OCI-LY3 (cell line): Measurements from ENCODE around the gene BCAR3.

Experiments used
- H2AFZ ChIP-seq: fragments of 200-600, 300-600 bp; shearing (Covaris generic); 2 replicates; pipeline ENCODE4 v1.6.0; 2014; ENCODE audit warnings: antibody characterized with exemption, low read depth, low read length
- H3K27ac ChIP-seq: fragments of 200-600, 300-600 bp; sonication (generic); 2 replicates; pipeline ENCODE4 v1.5.1; 2014; ENCODE audit warnings: mild to moderate bottlenecking, low read length, moderate library complexity, mixed read lengths
- H3K27me3 ChIP-seq: fragments of 200-600, 300-600 bp; sonication (generic); 2 replicates; pipeline ENCODE4 v1.6.1; 2014; ENCODE audit warnings: low read depth, low read length, mixed read lengths
- H3K36me3 ChIP-seq: fragments of 200-600, 300-600 bp; sonication (generic); replicated peaks from 2 replicates; pipeline ENCODE3; 2014; ENCODE audit warnings: low read depth, low read length, mixed read lengths
- H3K4me1 ChIP-seq: fragments of 300-600, 200-600 bp; sonication (generic); 2 replicates; pipeline ENCODE4 v1.6.1; 2014; ENCODE audit warnings: low read length, mixed read lengths
- H3K4me2 ChIP-seq: fragments of 200-600, 300-600 bp; sonication (generic); 2 replicates; pipeline ENCODE4 v1.6.1; 2014; ENCODE audit warnings: low read length, mixed read lengths
- H3K4me3 ChIP-seq: fragments of 300-600, 200-600 bp; sonication (generic); 2 replicates; pipeline ENCODE4 v1.5.1; 2014; ENCODE audit warnings: antibody characterized with exemption, mild to moderate bottlenecking, low read length, moderate library complexity
- H3K79me2 ChIP-seq: fragments of 300-600, 200-600 bp; shearing (Covaris generic); 2 replicates; pipeline ENCODE4 v1.6.1; 2014; ENCODE audit warnings: mild to moderate bottlenecking, low read length, mixed read lengths
- H3K9ac ChIP-seq: fragments of 300-600, 200-600 bp; shearing (Covaris generic); 2 replicates; pipeline ENCODE4 v1.6.0; 2014; ENCODE audit warnings: mild to moderate bottlenecking, low read length, moderate library complexity
- H3K9me3 ChIP-seq: fragments of 200-600, 300-600 bp; shearing (Covaris generic); 2 replicates; pipeline ENCODE4 v1.6.1; 2014; ENCODE audit warnings: low read length, mixed read lengths; ENCODE audit not compliant: insufficient read depth
- H4K20me1 ChIP-seq: fragments of 200-600, 300-600 bp; sonication (generic); 2 replicates; pipeline ENCODE4 v1.6.1; 2016; ENCODE audit warnings: low read length, mixed read lengths; ENCODE audit not compliant: insufficient read depth
- CTCF ChIP-seq: fragments of 200-600, 300-600 bp; sonication (generic); IDR thresholded peaks from 2 replicates; pipeline ENCODE4 v1.5.1; 2014; ENCODE audit warnings: antibody characterized with exemption, low read length, low read depth
- EZH2phosphoT487 ChIP-seq: fragments of 200-600 bp; shearing (Covaris generic); IDR thresholded peaks from 2 replicates; pipeline ENCODE4 v1.6.1; 2018; ENCODE audit warnings: antibody characterized with exemption, mixed run types, low read depth

The BCAR3 gene

DNA sequence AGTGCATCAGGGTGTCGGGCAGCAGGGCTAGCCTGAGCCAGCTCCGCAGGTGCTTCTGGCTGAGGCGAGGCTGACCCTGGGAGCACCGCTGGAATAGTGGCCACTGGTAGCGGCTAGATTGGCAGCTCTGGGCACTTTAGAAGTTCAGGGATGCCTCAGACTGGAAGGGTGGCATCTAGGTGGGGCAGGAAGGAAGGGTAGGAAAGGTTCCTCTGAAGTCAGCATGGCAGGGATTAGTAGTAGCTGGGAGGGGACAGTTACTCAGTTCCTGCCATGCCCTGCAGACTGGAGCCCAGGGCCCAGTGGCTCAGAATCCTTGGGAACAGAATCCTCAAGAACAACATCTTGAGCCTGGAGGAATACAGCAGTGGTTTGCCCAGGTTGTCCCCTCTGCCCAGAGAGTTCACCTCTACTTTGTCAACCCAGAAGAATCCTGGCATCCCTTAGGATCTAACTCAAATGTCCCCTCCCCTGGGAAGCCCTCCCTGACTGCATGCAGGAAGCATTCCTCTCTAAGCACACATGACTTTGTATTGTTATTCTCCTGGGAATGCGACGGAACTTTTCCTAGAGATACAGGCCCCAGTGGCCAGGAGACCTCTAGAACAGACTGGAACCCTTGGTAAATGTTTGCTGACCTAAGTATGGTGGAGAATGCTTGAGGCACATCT, 39.5 kb upstream of the BCAR3 start:
- H3K79me2 ChIP-seq, result no peaks in the 10 kb centered on the region
- H3K27me3 ChIP-seq, result no peaks in the 10 kb centered on the region
- no peak overlapping the region for H3K4me3 ChIP-seq
- H4K20me1 ChIP-seq, result no peaks in the 10 kb centered on the region
- H3K9ac ChIP-seq, result no peak overlapping the region
- no peak overlapping the region for H2AFZ ChIP-seq
- H3K4me2 ChIP-seq, result no peak overlapping the region
- H3K27ac ChIP-seq, result no peak overlapping the region
- peaks cover 9% of the 10 kb centered on the region for H3K4me1 ChIP-seq
- H3K36me3 ChIP-seq, result no peaks in the 10 kb centered on the region
- no peaks in the 10 kb centered on the region for H3K9me3 ChIP-seq
- TF ChIP-seq EZH2phosphoT487, result no peak
- no peak for TF ChIP-seq CTCF

DNA sequence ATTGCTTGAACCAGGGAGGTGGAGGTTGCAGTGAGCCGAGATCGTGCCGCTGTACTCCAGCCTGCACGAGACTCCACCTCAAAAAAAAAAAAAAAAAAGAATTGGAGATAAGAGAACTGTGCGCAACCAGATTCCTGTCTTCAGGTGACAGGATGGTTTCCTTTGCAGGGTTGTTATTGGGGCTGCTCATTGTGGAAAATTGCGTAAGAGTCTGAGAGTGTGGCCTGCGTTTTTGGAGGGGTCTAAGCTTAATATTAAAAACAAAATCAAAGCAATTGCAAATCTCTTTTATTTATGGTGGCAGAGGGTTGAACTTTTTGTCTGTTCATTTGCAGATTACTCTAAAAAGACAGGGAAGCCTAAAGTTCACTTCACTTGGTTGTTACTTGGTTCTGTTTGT, 36.0 kb upstream of the BCAR3 start:
- H3K36me3 ChIP-seq, result no peaks in the 10 kb centered on the region
- H4K20me1 ChIP-seq, result no peaks in the 10 kb centered on the region
- no peak overlapping the region for H2AFZ ChIP-seq
- no peak for TF ChIP-seq EZH2phosphoT487
- no peak for TF ChIP-seq CTCF
- H3K27ac ChIP-seq, result no peak overlapping the region
- H3K27me3 ChIP-seq, result no peaks in the 10 kb centered on the region
- H3K4me3 ChIP-seq, result no peak overlapping the region
- H3K4me2 ChIP-seq, result no peak overlapping the region
- no peaks in the 10 kb centered on the region for H3K9me3 ChIP-seq
- H3K9ac ChIP-seq, result no peak overlapping the region
- no peaks in the 10 kb centered on the region for H3K79me2 ChIP-seq
- peaks cover 32% of the 10 kb centered on the region for H3K4me1 ChIP-seq

- no peak overlapping the region for H3K4me3 ChIP-seq
These were observed 35.3 kb upstream of the BCAR3 start for GRCh38 chr1:93716941-93717368.

DNA sequence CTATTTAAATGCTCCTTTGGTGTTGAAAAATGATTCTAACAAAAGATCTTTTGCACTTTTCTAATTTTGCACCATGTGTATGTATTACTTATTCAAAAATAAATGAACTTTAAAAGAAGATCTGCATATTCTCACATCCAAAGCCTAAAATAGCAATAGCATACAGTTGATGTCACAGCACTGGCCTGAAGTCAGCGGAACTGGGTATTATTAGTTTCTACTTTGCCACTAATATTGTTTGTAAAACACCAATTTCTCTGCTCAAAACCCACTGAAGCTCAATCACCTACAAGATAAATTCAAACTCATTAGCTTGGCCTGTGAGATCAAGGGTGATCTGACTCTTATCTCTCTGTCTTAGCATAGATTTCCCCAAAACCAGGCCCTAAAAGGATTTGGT, 34.5 kb upstream of the BCAR3 start:
- Histone ChIP-seq H3K4me3 (peak overlapping the region; percentile 46; the same call in 1 of the 2 replicates), H3K36me3 (no peaks in the 10 kb centered on the region), H3K9ac (no peak overlapping the region), H2AFZ (no peak overlapping the region), H3K79me2 (no peaks in the 10 kb centered on the region), H3K9me3 (no peaks in the 10 kb centered on the region), H3K4me1 (peaks cover 34% of the 10 kb centered on the region), H3K27ac (peak overlapping the region; percentile 53), H4K20me1 (no peaks in the 10 kb centered on the region), H3K4me2 (peak overlapping the region; percentile 71), H3K27me3 (no peaks in the 10 kb centered on the region)
- TF ChIP-seq CTCF (no peak), EZH2phosphoT487 (no peak)

More at GRCh38 chr1:93716941-93717368, 35.3 kb upstream of the BCAR3 start:
- H4K20me1 ChIP-seq, result no peaks in the 10 kb centered on the region
- H3K4me1 ChIP-seq, result peaks cover 34% of the 10 kb centered on the region
- H3K27me3 ChIP-seq, result no peaks in the 10 kb centered on the region
- no peak overlapping the region; the same call in 1 of the 2 replicates for H3K4me2 ChIP-seq
- H3K9me3 ChIP-seq, result no peaks in the 10 kb centered on the region
- no peaks in the 10 kb centered on the region for H3K79me2 ChIP-seq
- no peak overlapping the region for H3K27ac ChIP-seq
- H3K36me3 ChIP-seq, result no peaks in the 10 kb centered on the region
- TF ChIP-seq CTCF (no peak), EZH2phosphoT487 (no peak)
- H3K9ac ChIP-seq, result no peak overlapping the region
- no peak overlapping the region for H2AFZ ChIP-seq
